Fibroblast of lung (primary cell): ENCODE measurements around the gene SGPP2. TPM values are rescaled to one million over a fixed set of nuclear protein-coding genes. Genes with fewer than 3 reads are reported as not detected.
"Not testable (repeated sequence)": the region's sequence is repeated elsewhere in the genome, so short reads cannot be mapped to it uniquely, and the experiment has no call there.

Experiments used
- DNase-seq, 2 donors: peaks; one replicate each; pipeline versions ENCODE4 v3.0.0 to v3.0.0-alpha.2; 2010; ENCODE audit warnings: low read depth in 2 of 2
- H2AFZ ChIP-seq: 2 replicates; pipeline ENCODE4 v1.5.1; 2012; ENCODE audit warnings: low read length, control low read depth, inconsistent platforms
- H3K27ac ChIP-seq: 2 replicates; pipeline ENCODE4 v1.5.1; 2011; ENCODE audit warnings: low read length, control low read depth; ENCODE audit not compliant: insufficient read depth
- H3K27me3 ChIP-seq: 2 replicates; pipeline ENCODE4 v1.5.1; 2011; ENCODE audit warnings: mild to moderate bottlenecking, low read length; ENCODE audit not compliant: control insufficient read depth, insufficient read depth
- H3K36me3 ChIP-seq: 2 replicates; pipeline ENCODE4 v1.5.1; 2011; ENCODE audit warnings: low read length; ENCODE audit not compliant: control insufficient read depth, insufficient read depth
- H3K4me1 ChIP-seq: 2 replicates; pipeline ENCODE4 v1.5.1; 2011; ENCODE audit warnings: low read length; ENCODE audit not compliant: control insufficient read depth, insufficient read depth; ENCODE audit errors: extremely low read depth
- H3K4me2 ChIP-seq: 2 replicates; pipeline ENCODE4 v1.5.1; 2011; ENCODE audit warnings: low read length, control low read depth; ENCODE audit not compliant: insufficient read depth; ENCODE audit errors: extremely low read depth
- H3K4me3 ChIP-seq, 4 experiments: fragments of 200-600 bp in 1 of 4; sonication (generic) in 1 of 4; replicated peaks in 1 of 4; 2 replicates each; pipeline ENCODE4 v1.5.1; 2011 to 2016; ENCODE audit warnings: low read length in 4 of 4, low read depth in 3 of 4, mild to moderate bottlenecking in 3 of 4, control low read depth in 2 of 4, inconsistent platforms in 1 of 4, mixed read lengths in 1 of 4; ENCODE audit not compliant: insufficient read depth in 1 of 4; ENCODE audit errors: control extremely low read depth in 1 of 4
- H3K79me2 ChIP-seq: 2 replicates; pipeline ENCODE4 v1.5.1; 2012; ENCODE audit warnings: mild to moderate bottlenecking, low read length, inconsistent platforms; ENCODE audit not compliant: control insufficient read depth, insufficient read depth
- H3K9ac ChIP-seq: 2 replicates; pipeline ENCODE4 v1.5.1; 2011; ENCODE audit warnings: mild to moderate bottlenecking, low read length, control low read depth; ENCODE audit not compliant: insufficient read depth
- H3K9me3 ChIP-seq: 2 replicates; pipeline ENCODE4 v1.5.1; 2012; ENCODE audit warnings: low read depth, low read length; ENCODE audit not compliant: control insufficient read depth, insufficient read depth
- H4K20me1 ChIP-seq: 2 replicates; pipeline ENCODE4 v1.5.1; 2011; ENCODE audit warnings: low read length; ENCODE audit not compliant: control insufficient read depth, insufficient read depth; ENCODE audit errors: extremely low read depth
- EZH2 ChIP-seq: IDR thresholded peaks from 2 replicates; pipeline ENCODE4 v1.5.1; 2012; ENCODE audit warnings: low read length, control low read depth, mild to moderate bottlenecking; ENCODE audit errors: missing control alignments
- polyA plus RNA-seq, 2 donors: library from polyadenylated mRNA; depleted of rRNA in 1 of 2; stranded (reverse) in 1 of 2; unstranded in 1 of 2; fragments of >200 nt; gene quantifications; 2 replicates each; pipeline ENCODE4 v1.2.1, GENCODE V29; 2011 to 2012; ENCODE audit warnings: missing spikeins in 1 of 2
- total RNA-seq: library from RNA; depleted of rRNA; stranded (reverse); fragments of >200 nt; gene quantifications from 2 replicates; pipeline ENCODE4 v1.2.1, GENCODE V29; 2014
- TF ChIP-seq, protein P1 (sequence below), 2 donors: IDR thresholded peaks in 1 of 2; conservative IDR thresholded peaks in 1 of 2; 1 replicate in 1 of 2; 2 replicates in 1 of 2; pipeline ENCODE4 v1.5.1; 2011 to 2012; ENCODE audit warnings: low read length in 2 of 2, control low read depth in 1 of 2, inconsistent platforms in 1 of 2, low read depth in 1 of 2, mild to moderate bottlenecking in 1 of 2

The SGPP2 gene
- total and polyA plus RNA-seq, 2 donors (not counting 1 experiment from before 2014, with no cell fraction given), result not detected

DNA sequence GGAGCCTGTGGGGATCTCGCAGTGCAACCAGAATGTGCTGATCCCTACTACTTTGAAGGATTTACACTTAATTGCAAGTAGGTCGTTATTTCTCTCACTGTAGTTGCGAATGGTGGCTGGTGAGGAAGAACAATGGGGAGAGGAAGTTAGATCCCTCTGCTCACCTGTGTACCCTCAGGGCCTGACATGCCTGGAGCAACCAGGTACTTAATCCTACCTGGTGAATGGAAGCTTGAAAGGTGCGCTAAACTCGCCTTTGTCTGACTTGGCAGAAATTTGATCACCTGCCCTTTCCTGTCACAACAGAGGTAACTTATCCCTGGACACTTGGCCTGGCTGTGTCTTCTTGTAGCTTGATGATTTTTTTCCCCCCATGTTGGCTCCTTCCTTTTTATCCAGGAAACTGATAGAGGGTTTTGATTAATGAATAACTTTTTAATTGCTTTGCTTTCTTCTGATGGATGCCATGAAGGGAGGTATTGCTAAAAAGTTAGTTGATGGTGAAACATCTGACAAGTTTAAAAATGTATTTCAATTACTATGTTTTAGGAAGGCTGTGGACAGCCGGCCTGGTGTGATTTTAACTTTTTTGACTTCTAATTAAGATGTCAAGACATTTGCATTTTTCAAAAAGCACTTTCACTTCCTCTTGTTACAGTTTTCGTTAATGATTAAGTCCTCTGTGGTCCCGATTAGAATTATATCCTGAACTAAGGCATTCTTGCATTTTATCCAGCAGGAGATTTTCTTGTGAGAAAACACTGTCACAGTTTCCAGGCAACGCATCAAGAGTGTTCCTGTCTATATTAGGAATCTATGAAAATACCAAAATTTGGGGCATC lies 9.2 kb downstream of the SGPP2 start:
- DNase-seq, result no peak
- Histone ChIP-seq H3K27ac (no peak overlapping the region), H3K9me3 (no peaks in the 10 kb centered on the region), H3K4me2 (no peak overlapping the region), H2AFZ (no peak overlapping the region), H3K4me3 (no peak overlapping the region), H3K79me2 (no peaks in the 10 kb centered on the region), H3K4me1 (no peaks in the 10 kb centered on the region), H3K27me3 (no peaks in the 10 kb centered on the region), H3K36me3 (no peaks in the 10 kb centered on the region), H4K20me1 (no peaks in the 10 kb centered on the region), H3K9ac (no peak overlapping the region)
- TF ChIP-seq, protein P1, sequence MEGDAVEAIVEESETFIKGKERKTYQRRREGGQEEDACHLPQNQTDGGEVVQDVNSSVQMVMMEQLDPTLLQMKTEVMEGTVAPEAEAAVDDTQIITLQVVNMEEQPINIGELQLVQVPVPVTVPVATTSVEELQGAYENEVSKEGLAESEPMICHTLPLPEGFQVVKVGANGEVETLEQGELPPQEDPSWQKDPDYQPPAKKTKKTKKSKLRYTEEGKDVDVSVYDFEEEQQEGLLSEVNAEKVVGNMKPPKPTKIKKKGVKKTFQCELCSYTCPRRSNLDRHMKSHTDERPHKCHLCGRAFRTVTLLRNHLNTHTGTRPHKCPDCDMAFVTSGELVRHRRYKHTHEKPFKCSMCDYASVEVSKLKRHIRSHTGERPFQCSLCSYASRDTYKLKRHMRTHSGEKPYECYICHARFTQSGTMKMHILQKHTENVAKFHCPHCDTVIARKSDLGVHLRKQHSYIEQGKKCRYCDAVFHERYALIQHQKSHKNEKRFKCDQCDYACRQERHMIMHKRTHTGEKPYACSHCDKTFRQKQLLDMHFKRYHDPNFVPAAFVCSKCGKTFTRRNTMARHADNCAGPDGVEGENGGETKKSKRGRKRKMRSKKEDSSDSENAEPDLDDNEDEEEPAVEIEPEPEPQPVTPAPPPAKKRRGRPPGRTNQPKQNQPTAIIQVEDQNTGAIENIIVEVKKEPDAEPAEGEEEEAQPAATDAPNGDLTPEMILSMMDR (conservative IDR thresholded peaks at IDR 0.05 in 1 of 2, IDR thresholded peaks at IDR 0.05 in 1 of 2; ENCODE audit: low read depth in 1 of 2, low read length in 2 of 2), result no peak
- no peak for TF ChIP-seq EZH2

DNA sequence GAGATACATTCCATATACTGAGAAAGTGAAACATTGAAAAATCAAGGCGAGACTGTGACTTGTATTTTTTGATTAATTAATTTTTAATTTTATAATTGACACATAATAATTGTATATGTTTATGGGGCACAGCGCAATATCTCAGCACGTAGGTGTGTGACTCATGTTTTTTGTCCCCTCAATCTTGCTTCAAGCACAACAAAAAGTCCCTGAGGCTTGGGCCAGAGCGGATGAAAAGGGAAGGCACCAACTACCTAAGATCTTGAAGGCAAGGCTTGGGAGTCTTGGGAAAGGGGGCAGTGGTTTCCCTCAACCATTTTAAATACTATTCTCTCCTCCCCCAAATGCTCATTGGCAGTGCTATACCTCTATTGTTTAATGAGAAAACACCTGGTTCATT lies 9.9 kb downstream of the SGPP2 start:
- no peaks in the 10 kb centered on the region for H3K4me1 ChIP-seq
- no peaks in the 10 kb centered on the region for H3K36me3 ChIP-seq
- H3K4me2 ChIP-seq, result no peak overlapping the region
- H3K9ac ChIP-seq, result no peak overlapping the region
- no peaks in the 10 kb centered on the region for H3K9me3 ChIP-seq
- no peak overlapping the region for H3K27ac ChIP-seq
- no peak overlapping the region for H2AFZ ChIP-seq
- no peaks in the 10 kb centered on the region for H3K79me2 ChIP-seq
- TF ChIP-seq EZH2, result no peak
- TF ChIP-seq, protein P1 (conservative IDR thresholded peaks at IDR 0.05 in 1 of 2, IDR thresholded peaks at IDR 0.05 in 1 of 2; ENCODE audit: low read depth in 1 of 2, low read length in 2 of 2), result no peak
- no peaks in the 10 kb centered on the region for H4K20me1 ChIP-seq
- no peak overlapping the region for H3K4me3 ChIP-seq
- H3K27me3 ChIP-seq, result no peaks in the 10 kb centered on the region
- DNase-seq, result no peak

DNA sequence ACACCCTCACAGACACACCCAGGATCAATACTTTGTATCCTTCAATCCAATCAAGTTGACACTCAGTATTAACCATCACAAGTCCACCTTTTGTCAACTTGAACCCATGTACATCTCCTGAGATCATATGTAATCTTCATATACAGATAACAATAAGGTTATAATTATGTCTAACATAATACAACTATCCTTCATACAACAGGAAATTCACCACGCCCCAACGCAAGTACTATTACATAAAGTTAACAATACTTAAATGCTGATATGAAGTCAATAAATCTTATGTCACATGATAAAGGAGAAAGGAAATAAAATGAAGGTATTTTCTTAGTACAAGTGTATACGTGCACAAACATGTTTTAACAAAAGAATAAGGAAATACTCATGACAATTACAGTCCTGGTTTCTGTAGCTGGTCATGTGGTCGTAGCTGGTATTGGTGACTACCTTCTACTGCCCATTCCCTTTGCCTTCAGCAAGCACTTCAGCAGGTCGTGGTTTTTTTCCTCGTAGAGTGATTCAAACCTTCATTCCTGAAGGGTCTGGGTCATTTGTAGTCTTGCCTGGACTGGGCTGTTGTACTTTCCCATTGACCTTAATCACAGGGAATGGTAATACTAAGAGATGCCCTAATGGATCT lies 11.2 kb downstream of the SGPP2 start:
- H3K36me3 ChIP-seq, H3K4me1 ChIP-seq, H3K9me3 ChIP-seq, H3K4me2 ChIP-seq, H3K4me3 ChIP-seq, H4K20me1 ChIP-seq, H3K79me2 ChIP-seq, H2AFZ ChIP-seq, H3K27me3 ChIP-seq, DNase-seq, H3K9ac ChIP-seq, H3K27ac ChIP-seq: not testable (repeated sequence)
